Posterior cingulate gyrus (tissue), 11 donors: ENCODE data around the gene USH2A.

Experiments used
- DNase-seq, 10 donors: peaks; one replicate each; pipeline versions ENCODE4 v3.0.0 to v3.0.0-alpha.2; 2020 to 2021; ENCODE audit warnings: mixed read lengths in 3 of 10
- intact Hi-C: fragments of 100-400 bp; cut with DNase I; formaldehyde crosslinking; loops from one replicate; pipeline ENCODE4 v1.15.1; 2023

Gene USH2A

GRCh38 chr1:215890438-215890837 is 532.8 kb downstream of the USH2A start:
- no peak for DNase-seq
- intact Hi-C loops: no loop called here

DNA sequence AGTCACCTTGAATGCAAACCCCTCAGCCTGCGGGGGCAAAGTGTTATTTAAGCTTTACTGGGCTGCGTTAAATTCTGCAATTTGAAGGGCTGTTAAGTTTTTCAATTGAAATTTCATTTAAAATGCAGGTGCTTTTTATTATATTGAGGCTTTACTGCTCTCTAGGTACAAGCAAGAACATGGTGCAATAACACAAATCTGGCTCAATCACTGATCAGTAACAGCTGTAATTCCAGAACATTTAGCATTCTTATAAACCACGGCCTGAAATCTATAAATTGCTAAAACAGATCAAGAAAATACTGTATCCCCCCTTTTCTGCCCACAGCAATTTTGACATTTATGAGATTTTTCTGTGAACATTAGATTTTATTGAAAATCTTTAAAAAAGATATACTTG is 533.4 kb downstream of the USH2A start:
- DNase-seq: no peak
- intact Hi-C loops: no loop called here

GRCh38 chr1:215888159-215888558 is 535.1 kb downstream of the USH2A start:
- DNase-seq: no peak
- intact Hi-C loops: no loop called here

DNA sequence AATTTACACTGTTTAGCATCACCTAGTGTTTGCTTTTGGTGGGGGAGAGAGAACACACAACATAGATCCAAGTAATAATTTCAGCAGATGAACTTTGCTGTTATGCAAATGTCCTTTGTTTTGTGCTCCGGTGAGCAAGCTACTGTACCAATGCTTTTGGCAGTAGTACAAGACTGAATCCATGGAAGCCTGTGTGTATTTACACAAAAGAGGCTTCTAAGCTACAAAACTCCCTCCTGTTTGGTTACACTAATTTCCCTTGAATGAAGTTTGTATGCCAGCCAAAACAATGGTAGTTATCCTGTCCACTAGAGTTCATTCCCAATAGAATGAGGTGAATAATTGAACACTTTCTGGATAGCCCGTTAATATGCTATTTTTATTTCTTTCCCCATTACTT is 535.6 kb downstream of the USH2A start:
- no peak for DNase-seq
- intact Hi-C loops: no loop called here

DNA sequence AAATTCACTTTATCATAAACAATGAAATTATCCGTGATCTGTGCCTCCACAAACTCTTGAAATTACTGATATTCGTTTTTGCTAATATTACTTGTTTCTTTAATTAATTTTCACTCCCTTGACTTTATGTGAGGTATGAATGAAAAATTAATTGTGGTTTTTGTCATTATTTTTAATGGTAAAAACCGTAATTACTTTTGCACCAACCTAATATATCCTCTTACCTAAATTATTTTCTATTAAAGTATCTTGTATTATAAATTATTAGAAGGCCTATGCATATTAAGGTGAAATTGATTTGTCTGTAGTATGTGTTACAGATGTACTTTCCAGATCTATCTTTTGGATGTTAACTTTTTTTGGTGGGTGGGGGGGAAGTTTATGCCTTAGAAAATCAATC is 540.2 kb downstream of the USH2A start:
- intact Hi-C loops: no loop called here
- no peak for DNase-seq

DNA sequence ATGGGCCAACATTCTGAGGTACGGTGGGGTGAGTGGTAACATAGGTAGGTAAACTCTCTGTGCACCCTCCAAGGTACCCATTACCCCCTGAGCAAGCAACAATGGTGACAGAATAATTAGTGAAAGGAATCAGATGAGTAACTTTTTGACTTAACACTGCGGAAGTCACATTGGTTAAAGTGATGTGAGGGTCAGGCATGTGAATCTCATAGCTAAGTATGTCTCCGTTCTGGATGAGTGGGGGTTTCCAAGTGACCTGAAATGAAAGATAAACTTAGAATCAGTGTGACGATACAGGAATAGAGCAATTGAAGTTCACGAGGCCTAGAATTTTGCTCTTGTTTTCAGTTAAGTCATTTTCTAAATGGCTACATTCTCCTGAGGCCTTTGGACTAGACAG is 544.4 kb downstream of the USH2A start:
- intact Hi-C loops: no loop called here
- DNase-seq: no peak

- intact Hi-C loops: no loop called here
- DNase-seq: no peak
Observed at GRCh38 chr1:215878128-215878527, 545.1 kb downstream of the USH2A start.

- intact Hi-C loops: no loop called here
- no peak for DNase-seq
Observed at GRCh38 chr1:215877452-215877951, 545.7 kb downstream of the USH2A start.

DNA sequence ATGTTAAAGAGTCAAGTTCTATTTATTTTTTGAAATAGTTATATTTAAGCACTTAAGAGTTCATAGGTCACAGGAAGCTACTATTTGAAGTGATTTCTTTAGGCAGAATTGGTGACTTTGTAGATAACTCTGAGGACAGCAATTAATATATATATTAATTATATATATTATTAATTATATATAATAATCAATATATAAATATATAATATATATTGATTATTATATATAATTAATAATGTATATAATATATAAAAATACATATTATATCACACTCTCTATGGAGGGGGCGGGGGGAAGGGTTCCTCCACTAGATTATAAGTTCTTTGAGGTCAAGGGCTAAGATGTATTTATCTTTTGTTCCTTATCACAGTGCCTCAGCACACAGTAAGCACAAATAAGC is 547.5 kb downstream of the USH2A start:
- intact Hi-C loops: no loop called here
- DNase-seq: no peak

GRCh38 chr1:215875236-215875635 is 548.0 kb downstream of the USH2A start:
- intact Hi-C loops: no loop called here
- DNase-seq: no peak

GRCh38 chr1:215872658-215873057 is 550.6 kb downstream of the USH2A start:
- intact Hi-C loops: no loop called here

GRCh38 chr1:215868500-215868899 is 554.7 kb downstream of the USH2A start:
- intact Hi-C loops: no loop called here
- no peak for DNase-seq

More at GRCh38 chr1:215872658-215873057, 550.6 kb downstream of the USH2A start:
- no peak for DNase-seq

GRCh38 chr1:215865060-215865459 is 558.2 kb downstream of the USH2A start:
- DNase-seq: no peak
- intact Hi-C loops: no loop called here

DNA sequence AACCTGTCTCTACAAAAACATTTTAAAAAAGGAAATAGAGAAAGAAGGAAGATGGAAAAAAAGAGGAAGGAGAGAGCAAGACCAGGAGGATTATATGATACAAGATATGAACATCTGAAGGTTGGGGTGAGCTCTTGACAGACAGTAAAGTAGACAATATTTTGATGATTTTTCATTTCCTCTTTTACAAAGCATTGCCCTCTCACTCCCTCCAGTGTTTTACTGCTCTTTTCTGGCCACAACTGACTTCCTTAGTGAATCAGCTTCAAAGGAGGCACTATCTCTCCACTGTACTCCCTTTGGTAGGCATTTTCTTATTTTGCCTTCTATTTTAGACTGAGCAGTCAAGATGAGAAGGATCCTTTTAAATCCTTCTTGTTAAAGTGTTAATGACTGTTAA is 559.5 kb downstream of the USH2A start:
- intact Hi-C loops: no loop called here
- DNase-seq: no peak

- DNase-seq: no peak
- intact Hi-C loops: no loop called here
Observed at GRCh38 chr1:215860833-215861232, 562.4 kb downstream of the USH2A start.

GRCh38 chr1:215857317-215857716 is 565.9 kb downstream of the USH2A start:
- intact Hi-C loops: no loop called here
- DNase-seq: no peak

DNA sequence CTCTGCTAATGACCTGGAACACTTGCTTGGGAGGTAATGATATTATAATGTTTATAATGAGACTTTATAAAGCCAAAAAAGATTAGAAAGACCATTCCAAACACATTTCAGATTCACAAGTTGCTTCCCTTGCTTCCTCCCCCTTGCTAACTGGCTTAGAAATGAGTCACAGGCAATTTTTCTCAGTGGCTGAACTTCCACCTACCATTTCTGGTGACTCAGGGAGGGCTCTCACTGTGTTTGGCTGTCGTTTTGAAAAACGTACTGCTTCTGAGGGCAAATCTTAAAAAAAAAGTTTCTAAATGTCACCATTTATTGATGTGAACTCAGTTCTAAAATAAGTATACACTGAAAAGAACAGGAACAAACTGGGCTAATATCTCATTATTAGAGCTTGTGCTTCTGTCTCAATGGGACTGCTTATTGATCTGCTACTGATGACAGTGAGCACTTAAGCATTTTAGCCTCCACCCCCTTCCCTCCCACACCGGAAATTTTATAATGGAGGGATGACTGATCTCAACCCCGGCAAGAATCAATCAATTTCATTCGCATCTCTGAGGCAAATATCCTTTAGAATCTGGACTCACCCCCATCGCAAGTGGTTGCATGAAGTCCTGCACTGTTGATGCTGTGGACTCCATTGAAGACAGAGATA is 577.9 kb downstream of the USH2A start:
- intact Hi-C loops: no loop called here

GRCh38 chr1:215844777-215845176 is 578.5 kb downstream of the USH2A start:
- intact Hi-C loops: no loop called here
- no peak for DNase-seq

More for the DNA sequence above, 577.9 kb downstream of the USH2A start:
- DNase-seq: no peak

DNA sequence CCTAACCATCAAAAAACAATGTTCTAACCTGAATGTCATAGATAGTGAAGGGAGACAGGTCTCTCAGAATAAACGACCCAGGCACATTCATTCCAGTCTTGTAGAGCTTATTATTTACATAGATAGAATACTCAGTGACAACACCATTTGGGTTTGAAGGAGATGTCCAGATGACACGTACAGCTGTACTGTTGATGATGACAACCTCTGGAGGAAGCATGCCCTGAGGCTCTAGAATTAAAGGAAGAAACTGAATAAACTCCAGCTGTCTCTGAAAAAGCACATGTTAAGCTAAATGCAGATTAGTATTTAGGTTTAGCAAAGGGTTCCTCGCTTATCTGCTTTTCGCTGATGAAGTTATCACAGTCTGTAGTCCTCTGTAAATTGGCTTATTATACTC is 579.0 kb downstream of the USH2A start:
- intact Hi-C loops: no loop called here
- DNase-seq: no peak

DNA sequence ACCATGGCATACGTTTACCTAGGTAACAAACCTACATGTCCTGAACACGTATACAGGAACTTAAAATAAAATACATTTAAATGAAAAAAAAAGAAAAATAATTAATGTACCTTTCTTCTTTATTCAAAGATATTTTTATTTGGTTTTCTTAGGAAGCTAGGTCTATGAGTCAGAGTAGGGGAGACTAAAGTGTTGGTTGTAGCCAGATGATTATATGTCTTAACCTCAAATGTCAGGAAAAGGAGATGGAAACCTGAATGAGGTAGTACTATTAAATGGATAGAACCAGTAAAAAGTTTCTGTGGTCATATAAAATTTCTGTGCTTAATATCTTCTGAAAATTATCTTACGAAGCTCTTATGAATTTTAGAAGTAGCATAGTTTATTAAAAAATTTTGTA is 580.3 kb downstream of the USH2A start:
- no peak for DNase-seq
- intact Hi-C loops: no loop called here

DNA sequence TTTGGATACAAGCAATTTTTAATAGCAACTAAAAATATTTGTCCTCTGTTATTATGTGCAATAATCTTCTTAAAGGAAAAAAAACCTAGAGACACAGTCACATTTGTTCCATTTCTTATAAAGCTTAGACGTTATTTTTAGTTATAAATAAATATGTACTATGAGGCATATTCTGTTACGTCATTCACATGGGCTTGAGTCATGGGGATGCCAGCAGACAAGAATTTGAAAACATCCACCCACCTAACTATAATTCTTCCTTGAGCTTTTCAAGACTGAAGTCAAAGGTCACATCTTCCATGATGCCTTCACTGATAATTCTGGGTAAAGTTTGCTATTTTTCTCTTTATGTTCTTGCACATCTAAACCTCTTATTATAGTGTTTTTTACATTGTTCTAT is 587.3 kb downstream of the USH2A start:
- intact Hi-C loops: no loop called here

GRCh38 chr1:215833941-215834729 is 589.1 kb downstream of the USH2A start:
- DNase-seq: no peak
- intact Hi-C loops: no loop called here

More for the DNA sequence above, 587.3 kb downstream of the USH2A start:
- DNase-seq: no peak
